LNCaP clone FGC (cell line): ENCODE measurements around the gene GADL1.

Experiments used
- DNase-seq: peaks from one replicate; pipeline ENCODE4 v3.0.0-alpha.2; 2011; ENCODE audit warnings: low read depth
- H3K4me3 ChIP-seq: 2 replicates; pipeline ENCODE4 v1.5.1; 2011; ENCODE audit warnings: mild to moderate bottlenecking, low read depth, low read length, control low read depth
- CTCF ChIP-seq: IDR thresholded peaks from 2 replicates; pipeline ENCODE4 v1.5.1; 2012; ENCODE audit warnings: mild to moderate bottlenecking; ENCODE audit not compliant: control insufficient read depth, insufficient read depth; ENCODE audit errors: extremely low read depth

The GADL1 gene

DNA sequence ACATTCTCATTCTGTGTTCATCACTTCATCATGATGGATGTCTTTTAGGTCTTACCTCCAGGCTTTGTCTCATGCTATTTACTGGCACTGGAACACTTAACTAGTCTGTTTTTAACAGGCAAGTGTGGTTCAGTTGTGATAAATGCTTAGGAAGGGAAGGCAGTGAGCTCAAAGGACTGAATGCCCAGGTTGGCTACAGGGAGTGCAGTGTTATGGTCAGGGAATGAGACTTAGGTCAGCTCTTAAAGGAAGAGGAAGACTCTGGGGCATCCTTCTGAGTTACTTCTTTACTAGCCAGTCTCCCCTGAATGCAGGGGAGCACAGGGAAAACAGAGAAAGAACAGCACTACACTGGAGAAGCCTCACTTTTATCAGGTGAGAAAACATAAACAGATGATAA lies 215.4 kb downstream of the GADL1 start:
- TF ChIP-seq CTCF, result no peak
- DNase-seq, result no peak
- H3K4me3 ChIP-seq, result no peak overlapping the region

DNA sequence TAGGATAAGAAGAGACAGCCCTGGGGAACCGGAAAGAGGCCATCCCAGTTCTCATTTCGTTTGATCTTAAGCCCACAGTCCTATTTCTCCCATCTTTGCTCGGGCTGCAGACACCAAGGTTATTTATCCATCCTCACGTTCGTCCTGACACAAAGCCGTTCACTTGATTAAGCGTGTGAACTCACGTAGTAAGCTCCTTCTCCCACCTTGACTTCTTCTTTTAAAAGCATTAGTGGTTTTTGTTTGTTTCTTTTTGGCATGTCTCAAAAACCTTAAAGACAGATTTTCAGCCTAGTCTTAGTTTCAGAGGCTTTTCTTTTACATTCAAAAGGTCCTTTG lies 217.1 kb downstream of the GADL1 start:
- TF ChIP-seq CTCF, result no peak
- DNase-seq, result no peak
- no peak overlapping the region for H3K4me3 ChIP-seq

GRCh38 chr3:30676424-30677346 lies 217.8 kb downstream of the GADL1 start:
- no peak for DNase-seq
- no peak overlapping the region for H3K4me3 ChIP-seq
- TF ChIP-seq CTCF, result no peak
